Measurements from ENCODE around the gene FBXL17. TPM values are rescaled to one million over a fixed set of nuclear protein-coding genes. Genes with fewer than 3 reads are reported as not detected.

The FBXL17 gene
- total RNA-seq, 4 donors from 2014 or later: 10.9 to 19.8 (median 15.0) TPM

- no peak for ATAC-seq (ENCODE audit: low FRiP score)
- TF ChIP-seq, protein P1, sequence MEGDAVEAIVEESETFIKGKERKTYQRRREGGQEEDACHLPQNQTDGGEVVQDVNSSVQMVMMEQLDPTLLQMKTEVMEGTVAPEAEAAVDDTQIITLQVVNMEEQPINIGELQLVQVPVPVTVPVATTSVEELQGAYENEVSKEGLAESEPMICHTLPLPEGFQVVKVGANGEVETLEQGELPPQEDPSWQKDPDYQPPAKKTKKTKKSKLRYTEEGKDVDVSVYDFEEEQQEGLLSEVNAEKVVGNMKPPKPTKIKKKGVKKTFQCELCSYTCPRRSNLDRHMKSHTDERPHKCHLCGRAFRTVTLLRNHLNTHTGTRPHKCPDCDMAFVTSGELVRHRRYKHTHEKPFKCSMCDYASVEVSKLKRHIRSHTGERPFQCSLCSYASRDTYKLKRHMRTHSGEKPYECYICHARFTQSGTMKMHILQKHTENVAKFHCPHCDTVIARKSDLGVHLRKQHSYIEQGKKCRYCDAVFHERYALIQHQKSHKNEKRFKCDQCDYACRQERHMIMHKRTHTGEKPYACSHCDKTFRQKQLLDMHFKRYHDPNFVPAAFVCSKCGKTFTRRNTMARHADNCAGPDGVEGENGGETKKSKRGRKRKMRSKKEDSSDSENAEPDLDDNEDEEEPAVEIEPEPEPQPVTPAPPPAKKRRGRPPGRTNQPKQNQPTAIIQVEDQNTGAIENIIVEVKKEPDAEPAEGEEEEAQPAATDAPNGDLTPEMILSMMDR (IDR thresholded peaks at IDR 0.05): no peak
- DNase-seq (ENCODE audit: low spot score): no peak
Observed at GRCh38 chr5:108373426-108373825, 8.5 kb downstream of the FBXL17 start.

GRCh38 chr5:108372369-108372768, 9.5 kb downstream of the FBXL17 start:
- ATAC-seq (ENCODE audit: low FRiP score) (no peak), DNase-seq (ENCODE audit: low spot score) (no peak)
- TF ChIP-seq, protein P1 (IDR thresholded peaks at IDR 0.05): no peak

GRCh38 chr5:108371263-108371662, 10.6 kb downstream of the FBXL17 start:
- ATAC-seq (ENCODE audit: low FRiP score) (no peak), DNase-seq (ENCODE audit: low spot score) (no peak)
- TF ChIP-seq, protein P1 (IDR thresholded peaks at IDR 0.05): no peak

DNA sequence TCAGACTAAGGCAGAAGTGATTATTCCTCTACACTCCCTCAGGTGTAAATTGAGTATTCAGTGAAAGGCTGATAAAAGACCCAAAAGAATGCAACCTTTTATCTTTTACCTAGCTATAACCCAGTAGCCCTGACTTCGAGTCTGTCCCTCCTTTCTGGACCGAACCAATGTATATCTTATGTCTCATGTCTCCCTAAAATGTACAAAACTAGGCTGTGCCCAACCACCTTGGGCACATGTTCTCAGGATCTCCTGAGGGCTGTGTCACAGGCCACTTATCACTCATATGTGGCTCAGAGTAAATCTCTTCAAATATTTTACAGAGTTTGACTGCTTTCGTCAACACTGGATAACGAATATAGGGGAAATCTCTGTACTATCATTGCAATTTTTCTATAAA, 12.7 kb downstream of the FBXL17 start:
- ATAC-seq (ENCODE audit: low FRiP score) (no peak), DNase-seq (ENCODE audit: low spot score) (no peak)
- TF ChIP-seq, protein P1 (IDR thresholded peaks at IDR 0.05): no peak

- DNase-seq (ENCODE audit: low spot score): no peak
- TF ChIP-seq, protein P1 (IDR thresholded peaks at IDR 0.05): no peak
- ATAC-seq (ENCODE audit: low FRiP score): no peak
Observed at GRCh38 chr5:108367679-108368334, 14.1 kb downstream of the FBXL17 start.

GRCh38 chr5:108366500-108366899, 15.4 kb downstream of the FBXL17 start:
- TF ChIP-seq, protein P1 (IDR thresholded peaks at IDR 0.05): no peak
- DNase-seq (ENCODE audit: low spot score) (no peak), ATAC-seq (ENCODE audit: low FRiP score) (no peak)

- TF ChIP-seq, protein P1 (IDR thresholded peaks at IDR 0.05): no peak
- no peak for ATAC-seq (ENCODE audit: low FRiP score)
- no peak for DNase-seq (ENCODE audit: low spot score)
Observed at GRCh38 chr5:108361771-108362170, 20.1 kb downstream of the FBXL17 start.
